Stimulated activated CD8-positive, alpha-beta memory T cell treated with anti-CD3 and anti-CD28 coated beads, Interleukin-15, amount 100 ng/mL, for 4 hours (primary cell): Measurements from ENCODE around the gene EFNB2.

Experiments
- DNase-seq, 2 donors: peaks; one replicate each; pipeline ENCODE4 v3.0.0-alpha.2; 2020; ENCODE audit warnings: low read depth in 2 of 2

Gene EFNB2

GRCh38 chr13:106525865-106526264, 9.6 kb downstream of the EFNB2 start:
- DNase-seq, result no peak

DNA sequence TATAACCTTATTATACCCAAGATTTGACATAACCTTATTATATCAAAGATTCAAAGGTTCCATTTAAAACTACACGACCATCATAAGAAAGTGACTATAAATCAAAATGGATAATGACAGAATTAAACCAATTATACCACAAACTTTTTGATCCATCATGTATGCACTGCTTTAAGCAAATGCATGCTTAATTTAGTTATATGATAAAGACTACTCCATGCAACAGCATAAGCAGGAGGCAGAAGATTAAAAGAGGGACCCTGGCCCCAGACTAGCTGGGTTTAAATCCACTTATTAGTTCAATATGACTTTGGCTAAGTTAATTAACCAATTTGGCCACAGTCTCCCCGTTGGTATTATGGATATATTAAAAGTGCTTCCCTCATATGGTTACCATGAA, 11.4 kb downstream of the EFNB2 start:
- DNase-seq, result no peak

DNA sequence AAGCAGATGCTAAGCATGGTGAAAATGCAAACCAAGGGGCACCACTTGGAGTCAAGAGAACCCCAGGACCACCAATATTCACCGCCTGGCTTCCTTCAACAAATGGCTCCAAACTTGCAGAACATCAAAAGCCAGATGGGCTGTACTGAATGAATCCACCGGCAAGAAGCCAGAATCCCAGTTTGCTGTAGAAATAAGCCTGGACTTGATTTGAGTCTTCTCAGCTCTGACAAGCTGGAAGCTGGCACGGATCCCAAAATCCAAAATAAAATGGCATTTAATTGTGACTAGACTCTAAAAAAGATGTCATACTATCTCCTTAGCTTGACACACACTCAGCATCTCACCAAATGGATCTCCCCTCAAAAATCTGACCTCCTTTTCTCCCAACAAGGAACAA, 11.9 kb downstream of the EFNB2 start:
- DNase-seq, result no peak

DNA sequence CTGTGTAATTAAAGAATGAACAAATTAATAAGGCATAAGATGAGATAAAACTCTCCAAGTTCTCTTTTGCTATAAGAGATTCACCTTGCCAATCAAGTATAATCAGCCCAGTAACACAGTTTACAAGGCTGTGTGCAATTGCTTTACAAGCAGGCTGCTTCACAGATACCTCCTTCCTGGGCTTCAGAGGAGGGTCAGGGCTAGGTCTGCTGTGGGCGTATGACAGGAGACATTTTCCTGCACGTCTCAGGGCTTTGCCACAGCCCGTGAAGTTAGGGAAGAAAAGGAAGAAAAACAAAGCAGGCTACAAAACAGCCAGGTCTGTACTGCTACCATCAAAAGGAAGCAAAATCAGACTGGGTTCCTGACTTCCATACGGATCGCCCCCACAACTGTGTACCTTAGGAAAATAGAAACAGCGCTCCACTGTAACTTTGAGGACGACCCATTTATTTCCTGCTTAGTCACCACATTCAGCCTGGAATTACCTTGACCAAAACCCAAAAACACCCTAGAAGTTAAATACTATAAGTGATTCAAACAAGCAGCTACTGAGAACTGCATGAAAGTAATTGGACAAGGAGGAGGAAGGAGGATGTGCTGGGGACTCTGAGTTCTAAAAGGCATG, 12.4 kb downstream of the EFNB2 start:
- no peak for DNase-seq

DNA sequence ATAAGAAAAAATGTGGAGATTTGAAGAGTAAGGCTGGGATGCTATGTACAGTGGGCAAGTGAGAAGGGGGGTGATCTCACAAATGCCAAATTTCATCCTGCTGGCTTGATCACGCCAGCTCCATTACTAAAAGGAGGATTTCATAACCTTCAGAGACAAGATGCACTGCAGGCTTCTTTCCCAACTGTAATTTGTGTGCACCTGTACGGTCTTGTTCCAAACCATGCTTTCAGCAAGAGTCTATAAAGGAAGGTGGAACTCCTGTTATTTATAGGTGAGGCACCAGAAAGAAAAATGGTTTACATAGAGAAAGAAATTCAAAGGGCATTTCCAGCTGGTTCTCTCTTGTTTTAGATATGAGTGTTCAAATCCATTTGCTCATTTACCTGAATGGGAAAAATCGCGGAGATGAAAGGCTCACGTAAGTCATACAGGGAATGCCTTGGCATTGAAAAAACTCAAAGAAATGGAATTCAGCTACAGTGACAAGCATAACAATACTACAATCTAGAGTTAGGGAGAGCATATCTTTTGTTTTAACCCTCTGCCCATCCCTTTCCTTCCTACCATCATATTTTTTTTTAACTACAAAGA, 13.3 kb downstream of the EFNB2 start:
- no peak for DNase-seq

- no peak for DNase-seq
Observed at GRCh38 chr13:106521095-106521799, 14.2 kb downstream of the EFNB2 start.

DNA sequence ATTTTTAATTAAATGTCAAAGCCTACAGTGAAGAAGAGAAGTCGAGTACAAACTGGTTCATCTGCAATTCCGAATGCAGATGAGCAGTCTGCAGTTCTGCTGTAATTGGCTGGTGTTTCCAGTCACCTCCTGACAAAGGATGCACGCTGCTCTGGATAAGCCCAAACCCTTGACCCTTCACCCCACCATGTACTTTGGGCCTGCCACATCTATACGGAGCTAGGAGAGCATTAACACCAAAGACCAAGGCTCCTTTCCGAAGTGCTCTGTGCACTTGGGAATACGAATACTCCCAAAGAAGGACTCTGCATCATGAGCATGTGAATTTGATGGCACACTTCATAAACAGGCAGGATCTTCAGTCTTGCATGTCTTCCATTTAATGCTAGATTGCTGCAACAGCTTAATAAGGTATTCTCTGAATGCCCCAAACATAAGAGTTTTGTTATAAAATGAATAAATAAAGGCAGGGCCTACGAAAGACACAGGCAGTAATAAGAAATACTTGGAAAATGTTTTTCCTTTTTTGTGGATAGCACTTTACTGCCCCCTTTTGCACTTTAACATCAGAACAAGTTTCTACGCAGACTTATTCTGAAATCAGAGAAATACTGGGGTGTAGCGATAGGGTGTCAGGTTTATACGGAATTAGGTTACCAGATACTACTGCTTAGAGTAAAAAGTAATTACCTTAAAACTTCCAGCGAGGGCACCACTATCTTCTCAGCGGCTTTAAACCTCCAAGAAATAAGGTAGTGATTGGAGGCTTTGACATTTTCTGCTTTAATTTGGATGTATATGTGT, 15.0 kb downstream of the EFNB2 start:
- no peak for DNase-seq

DNA sequence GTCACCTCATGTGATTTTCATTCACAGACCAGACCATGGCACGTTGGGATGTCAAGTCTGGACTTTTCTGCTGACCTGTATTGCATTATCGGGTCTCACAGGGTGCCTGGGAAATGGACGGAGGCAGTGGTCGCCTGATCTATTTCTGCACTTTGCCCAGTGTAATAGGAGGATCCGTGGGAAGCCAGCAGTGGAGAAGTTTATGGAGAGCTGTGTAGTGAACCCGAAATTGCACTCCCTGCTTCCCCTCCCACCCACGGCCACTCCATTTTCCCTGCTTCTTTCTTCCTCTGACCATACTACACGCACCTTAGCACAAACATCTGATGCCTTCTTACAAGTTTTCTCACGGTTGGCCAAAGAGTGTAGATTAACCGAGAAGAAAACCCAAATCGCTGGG, 16.9 kb downstream of the EFNB2 start:
- no peak for DNase-seq

- no peak for DNase-seq
Observed at GRCh38 chr13:106517109-106517847, 18.2 kb downstream of the EFNB2 start.

DNA sequence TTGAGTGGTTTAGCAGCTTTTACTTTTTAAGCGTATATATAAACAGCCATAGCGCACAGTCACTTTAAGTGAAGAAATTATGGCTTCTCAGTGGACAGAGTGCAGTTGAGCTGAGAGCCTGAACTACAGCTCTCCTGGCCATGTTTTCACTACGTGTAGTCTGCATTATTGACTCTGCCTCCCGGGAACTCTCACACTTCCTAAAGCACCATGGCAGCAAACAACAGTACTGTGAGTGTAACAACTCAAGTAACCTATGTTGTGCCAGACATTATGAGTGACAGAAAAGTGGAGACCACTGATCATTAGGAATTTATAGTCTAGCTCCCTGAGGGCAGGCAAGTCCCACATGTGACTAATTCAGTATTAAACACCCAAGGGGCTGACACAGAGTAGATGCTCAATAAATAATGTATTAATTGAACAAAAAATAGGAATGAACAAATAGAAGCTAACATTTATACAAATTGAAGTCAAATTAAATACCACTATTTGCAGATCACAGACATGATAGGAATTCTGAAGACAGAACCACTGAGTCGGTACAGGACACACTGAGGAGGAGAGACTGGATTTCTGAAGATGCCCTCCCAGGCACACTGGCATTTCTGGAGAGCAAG, 19.7 kb downstream of the EFNB2 start:
- DNase-seq, result no peak

DNA sequence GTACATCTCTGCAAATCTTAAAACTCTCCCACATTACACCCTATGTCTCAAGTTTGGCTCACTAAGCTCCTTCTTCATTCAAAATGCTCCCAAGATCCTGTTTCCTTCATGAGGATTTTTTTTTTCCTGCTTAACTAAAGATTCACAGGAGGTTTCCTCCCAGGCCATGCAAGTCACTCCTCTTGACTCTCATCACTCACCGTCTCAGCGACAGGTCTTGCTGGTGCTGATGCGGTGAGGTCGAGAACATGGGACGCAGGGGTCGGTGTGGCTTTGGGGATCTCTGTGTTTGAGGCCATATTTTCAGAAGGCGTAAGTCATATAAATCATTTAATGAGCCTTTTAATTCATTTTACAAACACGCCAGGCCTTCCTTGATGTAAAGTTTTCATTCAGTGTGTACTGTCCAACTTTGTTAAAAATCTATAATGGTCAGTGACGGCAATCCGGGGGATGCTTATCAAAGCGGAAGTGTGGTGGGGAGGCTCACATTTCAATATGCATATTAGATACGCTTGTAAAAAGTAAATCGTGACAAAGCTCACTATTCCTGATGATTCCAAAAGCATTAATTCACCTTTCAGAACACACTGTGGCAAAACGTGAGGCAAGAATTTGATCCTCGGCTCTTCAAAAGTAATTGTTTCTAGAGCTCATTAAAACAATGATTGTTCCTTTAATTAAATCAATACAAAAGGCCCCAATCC, 20.4 kb downstream of the EFNB2 start:
- DNase-seq, result no peak

DNA sequence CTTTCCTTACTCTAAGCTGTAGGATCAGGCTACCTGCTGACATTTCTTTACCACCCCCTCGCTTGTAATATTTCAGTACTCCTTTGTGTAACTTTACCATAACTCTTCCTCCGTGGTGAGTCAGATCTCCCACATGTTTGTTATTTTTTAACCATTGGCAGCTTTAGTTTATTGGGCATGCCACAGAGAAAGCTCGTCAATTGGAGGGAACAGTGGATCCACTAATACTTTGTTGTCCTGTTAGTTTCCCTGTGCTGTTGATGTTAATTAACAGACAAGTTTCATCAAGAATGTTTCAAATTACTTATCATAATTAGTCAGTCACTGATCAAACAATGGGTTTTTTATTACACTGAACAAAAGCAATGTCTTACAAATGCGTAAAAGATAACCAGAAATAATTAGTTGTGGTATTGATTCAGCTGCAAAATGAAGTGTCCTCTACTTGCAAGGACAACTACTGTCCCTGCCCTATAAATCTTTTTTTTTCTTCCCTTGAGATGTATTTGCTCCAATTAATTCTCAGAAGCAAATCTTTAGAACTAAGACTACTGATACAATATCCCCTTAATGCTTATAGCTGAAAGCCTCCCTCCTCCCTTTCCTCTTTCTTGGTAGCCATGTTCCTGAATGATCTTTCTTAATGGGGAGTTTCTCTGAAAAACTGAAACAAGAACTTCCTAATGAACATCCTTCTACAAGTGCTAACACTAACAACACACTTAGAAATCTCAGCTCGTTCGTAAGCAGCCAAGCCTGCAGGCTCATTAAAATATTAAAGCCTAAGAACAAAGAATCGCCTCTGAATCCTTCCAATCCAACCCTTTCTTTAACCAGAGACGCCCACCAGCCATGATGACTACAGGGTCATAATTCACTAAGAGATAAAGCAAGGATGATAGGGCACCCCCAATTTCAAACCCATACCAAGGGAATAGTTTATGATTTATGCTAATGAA, 22.2 kb downstream of the EFNB2 start:
- no peak for DNase-seq

- DNase-seq, result no peak
Observed at GRCh38 chr13:106507560-106508274, 27.7 kb downstream of the EFNB2 start.

DNA sequence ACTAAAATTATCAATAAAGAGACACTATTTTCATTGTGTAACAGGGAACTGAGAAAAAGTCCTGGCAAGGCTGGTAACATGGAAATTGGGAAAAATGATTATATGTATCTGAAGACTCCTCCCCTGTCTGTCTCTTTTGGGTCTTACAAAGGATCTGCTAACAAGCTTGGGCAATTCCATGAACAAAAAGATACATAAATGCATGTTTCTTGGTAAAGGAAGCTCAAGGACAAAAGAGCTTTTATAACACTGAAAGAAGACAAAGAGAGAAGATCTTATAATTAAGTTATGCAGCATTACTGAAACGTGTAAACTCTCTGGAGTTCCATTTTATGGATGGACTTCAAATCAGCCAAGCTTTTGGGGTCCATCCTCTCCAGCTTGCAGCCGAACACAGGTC, 29.2 kb downstream of the EFNB2 start:
- DNase-seq, result no peak

GRCh38 chr13:106505732-106506131, 29.7 kb downstream of the EFNB2 start:
- no peak for DNase-seq

DNA sequence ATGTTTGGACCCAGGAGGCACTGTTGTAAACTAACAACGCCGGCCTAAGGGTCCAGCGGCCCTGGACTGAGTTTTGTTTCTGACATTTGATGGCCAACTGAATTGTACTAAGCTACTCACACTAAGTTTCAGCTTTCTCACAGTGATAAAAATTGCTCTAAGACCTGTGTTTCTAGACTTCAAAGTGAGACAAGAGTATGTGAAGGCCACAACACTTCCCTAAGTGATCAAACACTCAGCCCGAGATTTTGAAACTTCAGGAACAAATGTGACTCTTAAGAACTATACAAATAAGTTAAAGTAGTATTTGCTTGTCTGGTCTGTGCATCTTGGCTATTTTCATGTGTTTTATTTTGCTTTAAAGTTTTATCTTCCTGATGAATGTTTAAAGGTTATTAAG, 30.2 kb downstream of the EFNB2 start:
- no peak for DNase-seq

- no peak for DNase-seq
Observed at GRCh38 chr13:106503730-106504453, 31.6 kb downstream of the EFNB2 start.

DNA sequence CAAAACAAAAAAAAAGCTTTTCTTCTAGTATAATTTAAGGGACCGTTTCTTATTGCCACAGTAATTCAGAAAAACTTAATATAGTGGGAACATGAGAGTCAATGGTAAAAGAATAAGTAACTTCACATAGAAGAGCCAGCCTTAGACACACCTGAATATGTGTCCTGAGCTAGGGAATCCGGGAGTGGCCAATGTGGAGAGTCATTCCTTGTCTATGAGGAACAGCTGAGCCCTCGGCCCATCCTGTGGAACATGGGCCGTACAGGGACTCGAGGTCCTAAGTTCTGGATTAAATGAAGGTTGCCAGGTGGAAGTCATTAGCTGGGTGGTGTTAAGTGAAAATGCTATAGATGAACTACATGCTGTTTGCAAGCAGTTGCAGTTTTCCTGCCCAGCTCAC, 32.2 kb downstream of the EFNB2 start:
- no peak for DNase-seq
